Activated gamma-delta T cell treated with Interleukin-2 at 50 U/mL for 16 hours (primary cell): Measurements from ENCODE around the gene GPLD1.

ENCODE experiments used
- DNase-seq: peaks from one replicate; pipeline ENCODE4 v3.0.0-alpha.2; 2020

GPLD1 gene

DNA sequence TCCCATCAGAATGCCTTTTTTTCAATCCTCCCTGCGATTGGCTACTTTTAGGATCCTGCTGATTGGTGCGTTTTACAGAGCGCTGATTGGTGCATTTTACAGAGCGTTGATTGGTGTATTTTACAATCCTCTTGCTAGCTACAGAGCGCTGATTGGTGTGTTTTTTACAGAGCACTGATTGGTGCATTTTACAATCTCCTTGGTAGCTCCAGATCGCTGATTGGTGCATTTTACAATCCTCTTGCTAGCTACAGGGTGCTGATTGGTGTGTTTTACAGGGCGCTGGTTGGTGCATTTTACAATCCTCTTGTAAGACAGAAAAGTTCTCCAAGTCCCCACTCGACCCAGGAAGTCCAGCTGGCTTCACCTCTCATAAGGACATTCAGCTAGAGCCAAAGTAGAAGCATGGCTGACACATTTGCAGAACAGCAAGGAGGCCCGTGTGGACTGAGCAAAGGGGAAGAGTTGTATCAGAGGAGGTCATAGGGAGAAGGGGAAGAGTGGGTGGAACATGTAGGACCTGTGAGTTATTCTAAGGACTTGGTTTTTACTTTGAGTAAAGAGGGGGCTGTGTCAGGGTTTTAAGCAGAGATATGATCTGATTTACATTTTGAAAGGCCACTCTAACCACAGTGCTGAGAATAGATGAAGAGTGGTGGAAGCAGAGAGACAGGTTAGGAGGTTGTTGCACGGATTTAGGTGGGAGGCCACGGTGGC, 8.0 kb upstream of the GPLD1 start:
- DNase-seq: no peak

DNA sequence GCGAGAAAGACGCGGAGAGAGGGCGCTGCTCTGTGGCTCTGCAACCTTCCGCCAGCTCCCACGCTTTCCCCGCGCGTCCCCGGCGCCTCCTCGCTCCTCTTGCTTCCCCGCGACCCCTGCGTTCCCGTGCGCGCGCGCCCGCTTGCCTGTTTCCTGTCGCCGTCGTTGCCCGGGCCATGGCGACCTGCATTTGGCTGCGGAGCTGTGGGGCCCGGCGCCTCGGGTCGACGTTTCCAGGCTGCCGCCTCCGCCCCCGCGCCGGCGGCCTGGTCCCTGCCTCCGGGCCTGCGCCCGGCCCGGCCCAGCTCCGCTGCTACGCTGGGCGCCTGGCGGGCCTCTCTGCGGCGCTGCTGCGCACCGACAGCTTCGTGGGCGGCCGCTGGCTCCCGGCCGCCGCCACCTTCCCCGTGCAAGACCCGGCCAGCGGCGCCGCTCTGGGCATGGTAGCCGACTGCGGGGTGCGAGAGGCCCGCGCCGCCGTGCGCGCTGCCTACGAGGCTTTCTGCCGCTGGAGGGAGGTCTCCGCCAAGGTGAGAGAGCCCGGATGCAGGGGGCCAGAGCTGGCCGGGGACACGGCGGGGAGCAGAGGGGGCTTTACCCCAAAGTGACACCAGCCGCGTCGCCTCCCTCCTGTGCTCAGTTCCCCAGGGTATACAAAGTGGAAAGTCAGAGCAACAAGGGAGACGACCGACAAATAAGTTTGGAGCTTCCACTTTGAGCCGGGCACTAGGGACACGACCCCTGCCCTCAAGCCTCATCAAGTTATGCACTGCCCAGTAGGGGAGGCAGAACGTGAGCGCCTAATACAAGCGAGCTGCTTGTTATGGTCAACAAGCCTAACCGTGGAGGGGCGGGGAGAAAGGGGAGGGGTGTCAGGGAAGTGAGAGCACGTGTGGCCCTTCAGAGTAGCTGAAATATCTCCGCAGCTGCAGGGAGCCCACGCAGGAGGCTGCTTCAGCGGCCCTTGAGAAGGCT, 5.7 kb upstream of the GPLD1 start, which contains the start of gene ALDH5A1:
ALDH5A1 (plus strand) TSS at position 149 of the 975 bp plus-strand sequence; CDS start at position 177, 28 bp downstream.
- peak; percentile 76 for DNase-seq

GRCh38 chr6:24493945-24494820, 4.8 kb upstream of the GPLD1 start:
- DNase-seq: no peak

DNA sequence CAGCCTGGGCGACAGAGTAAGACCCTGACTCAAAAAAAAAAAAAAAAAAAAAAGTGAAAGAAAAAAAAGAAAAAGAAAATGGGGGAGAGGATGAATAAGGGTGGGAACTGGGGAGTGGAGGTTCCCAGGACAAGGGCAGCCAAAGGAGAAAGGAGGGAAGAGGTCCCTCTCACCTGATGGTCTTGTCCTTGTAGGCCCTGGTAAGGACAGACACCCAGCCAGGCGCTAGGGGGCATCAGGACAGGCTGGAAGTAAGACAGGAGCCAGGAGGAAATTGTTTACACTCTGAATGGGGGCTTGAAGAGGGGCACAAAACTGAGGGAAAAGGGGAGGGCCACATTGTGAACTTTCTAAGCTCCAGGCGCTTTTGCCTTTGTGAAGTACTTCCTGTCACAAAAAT, 3.1 kb upstream of the GPLD1 start:
- no peak for DNase-seq

- DNase-seq: no peak
These were observed 1.6 kb upstream of the GPLD1 start for GRCh38 chr6:24490948-24491347.

DNA sequence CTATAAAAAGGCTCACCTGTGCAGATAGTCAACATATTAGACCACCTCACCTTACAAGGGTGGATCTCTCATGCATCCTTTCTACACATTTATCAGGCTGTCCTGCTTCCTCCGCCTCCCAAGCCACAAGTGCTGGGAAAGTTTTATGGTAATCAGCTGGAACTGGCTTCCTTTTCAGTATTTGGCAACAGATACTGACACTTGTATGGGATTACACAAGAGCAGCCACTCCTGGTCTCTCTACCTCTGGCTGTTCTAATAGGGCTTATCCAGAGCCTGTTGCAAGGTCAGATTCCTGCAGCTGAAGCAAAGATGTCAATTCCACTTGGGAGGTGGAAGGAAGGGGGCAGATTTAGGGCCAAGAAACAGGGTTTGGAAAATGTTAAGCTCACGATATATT, 503 bp upstream of the GPLD1 start:
- no peak for DNase-seq

- DNase-seq: no peak
These were observed 3.3 kb downstream of the GPLD1 start for GRCh38 chr6:24486065-24486464.

GRCh38 chr6:24484657-24485323, 4.6 kb downstream of the GPLD1 start:
- DNase-seq: no peak

GRCh38 chr6:24481449-24481848, 7.9 kb downstream of the GPLD1 start:
- DNase-seq: no peak

DNA sequence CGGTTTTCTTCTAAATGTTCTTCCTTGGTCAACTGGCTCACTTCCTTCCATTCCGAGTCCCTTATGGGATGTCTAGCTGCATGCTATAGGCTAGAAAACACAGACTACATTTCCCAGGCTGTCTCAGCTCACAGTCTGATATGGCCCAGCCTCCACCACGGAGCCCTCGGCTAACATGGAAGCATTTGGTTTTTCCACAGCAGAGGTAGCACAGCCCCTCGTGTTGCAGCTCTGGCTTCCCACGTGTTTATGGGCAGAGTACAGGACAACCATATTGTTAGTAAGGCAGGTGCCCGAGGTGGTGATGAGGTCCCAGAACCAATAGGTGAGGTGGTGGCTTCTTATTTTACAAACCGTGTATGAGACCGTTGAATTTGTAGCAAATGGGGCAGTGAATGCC, 8.7 kb downstream of the GPLD1 start:
- DNase-seq: no peak

DNA sequence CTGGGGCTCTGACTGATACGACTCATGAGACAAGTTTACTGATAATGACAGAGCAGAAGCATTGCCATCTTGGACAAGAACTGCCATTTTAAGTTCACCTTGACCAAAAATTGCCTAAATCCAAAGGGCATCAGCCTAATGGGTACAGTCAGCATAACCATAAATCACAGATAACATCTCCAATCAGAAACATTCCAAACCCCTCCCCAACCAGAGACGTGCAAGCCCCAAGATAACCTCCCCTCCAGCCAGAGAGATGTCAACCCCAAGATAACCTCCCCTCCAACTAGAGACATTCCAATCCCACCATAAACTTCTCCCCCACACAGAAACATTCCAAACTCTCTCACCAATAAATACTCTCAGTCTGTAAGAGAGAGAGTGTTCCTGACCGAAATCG, 10.5 kb downstream of the GPLD1 start:
- no peak for DNase-seq

GRCh38 chr6:24477070-24477469, 12.3 kb downstream of the GPLD1 start:
- no peak for DNase-seq

GRCh38 chr6:24476631-24477030, 12.7 kb downstream of the GPLD1 start:
- DNase-seq: no peak

- DNase-seq: no peak
These were observed 17.2 kb downstream of the GPLD1 start for GRCh38 chr6:24472181-24472580.

- no peak for DNase-seq
These were observed 19.6 kb downstream of the GPLD1 start for GRCh38 chr6:24469811-24470210.

GRCh38 chr6:24464253-24465038, 24.9 kb downstream of the GPLD1 start:
- DNase-seq: no peak

DNA sequence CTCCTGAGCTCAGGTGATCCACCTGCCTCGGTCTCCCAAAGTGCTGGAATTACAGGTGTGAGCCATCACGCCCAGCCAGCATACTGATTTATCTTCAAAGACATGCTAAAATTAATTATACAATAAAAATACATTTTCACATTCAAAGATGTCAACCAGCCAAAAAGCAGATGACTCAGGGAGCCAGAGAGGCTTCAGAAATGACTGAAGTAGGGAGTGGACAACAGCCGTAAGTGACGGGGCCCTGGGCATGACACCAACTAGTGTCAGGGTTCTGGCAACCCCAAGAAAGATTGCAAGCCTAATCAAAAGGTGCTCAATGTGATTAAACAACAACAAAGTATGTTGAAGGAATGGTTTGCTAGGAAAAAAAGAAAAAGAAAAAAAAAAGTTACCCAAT, 28.4 kb downstream of the GPLD1 start:
- no peak for DNase-seq

DNA sequence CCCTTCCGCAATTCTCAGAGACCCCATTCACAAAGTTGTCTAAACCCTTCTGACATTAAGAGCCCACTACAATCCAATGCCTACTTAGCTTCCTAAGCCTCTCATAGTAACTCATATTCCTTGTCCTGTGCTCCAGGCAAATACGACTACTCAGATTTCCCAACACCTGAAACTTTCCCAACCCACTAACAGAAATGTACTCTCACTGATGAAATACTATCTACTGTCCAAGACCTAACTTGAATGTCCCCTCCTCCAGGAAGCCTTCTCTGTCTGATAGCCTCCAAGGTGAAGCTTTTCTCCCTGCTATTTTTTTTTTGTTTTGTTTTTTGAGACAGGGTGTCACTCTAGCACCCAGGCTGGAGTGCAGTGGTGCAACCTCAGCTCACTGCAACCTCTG, 30.4 kb downstream of the GPLD1 start:
- no peak for DNase-seq

GRCh38 chr6:24458134-24458533, 31.2 kb downstream of the GPLD1 start:
- no peak for DNase-seq

- no peak for DNase-seq
These were observed 34.3 kb downstream of the GPLD1 start for GRCh38 chr6:24455061-24455460.

- DNase-seq: no peak
These were observed 34.9 kb downstream of the GPLD1 start for GRCh38 chr6:24454452-24454851.

DNA sequence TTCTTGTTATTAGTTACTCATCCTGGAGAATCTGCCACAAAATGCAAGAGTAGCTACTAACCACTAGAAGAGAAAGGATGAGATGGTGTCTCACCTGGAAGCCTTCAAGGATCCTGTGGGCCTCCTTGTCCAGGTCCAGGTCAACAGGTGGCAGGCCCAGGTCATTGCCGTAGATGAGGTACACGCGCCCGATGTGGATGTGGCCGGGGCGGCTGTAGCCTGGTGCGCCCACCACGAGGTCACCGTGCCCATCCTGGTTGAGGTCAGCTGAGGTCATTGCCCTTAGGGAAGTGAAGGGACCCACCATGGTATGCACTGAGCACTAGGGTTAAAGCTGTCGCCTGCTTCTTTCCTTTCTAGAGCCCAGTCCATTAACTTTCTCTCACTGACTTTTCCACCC, 35.5 kb downstream of the GPLD1 start:
- DNase-seq: no peak
